ENCODE measurements around the gene EIF1B.

- no peak for TF ChIP-seq PKNOX1 (IDR thresholded peaks at IDR 0.05)
- TF ChIP-seq ARNT (IDR thresholded peaks at IDR 0.05) = no peak
Observed at GRCh38 chr3:40323946-40324345, 14.4 kb downstream of the EIF1B start.
